Measurements from ENCODE around the gene TSHZ3.
A peak's percentile ranks its signal among the peaks of the same experiment; 100 is the strongest.

Gene TSHZ3

DNA sequence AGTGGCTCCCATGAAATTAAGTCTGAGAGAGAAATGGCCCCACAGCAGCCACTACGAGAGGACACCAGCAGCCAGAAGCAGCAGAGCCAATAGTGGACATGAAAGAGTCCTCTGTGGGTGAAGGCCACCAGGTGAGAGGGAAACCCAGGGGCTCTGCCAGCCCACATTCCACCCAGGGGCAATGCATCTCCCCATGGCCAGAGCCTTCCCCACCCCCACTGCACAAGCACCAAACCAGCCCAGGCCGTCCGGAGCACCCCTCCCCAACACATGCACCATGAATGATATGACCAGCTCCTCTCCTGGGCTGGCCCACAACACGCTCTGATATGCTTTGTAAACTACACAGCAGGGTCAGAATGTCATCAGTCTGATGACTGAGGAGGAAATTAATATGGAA is 66.9 kb downstream of the TSHZ3 start:
- DNase-seq = no peak

DNA sequence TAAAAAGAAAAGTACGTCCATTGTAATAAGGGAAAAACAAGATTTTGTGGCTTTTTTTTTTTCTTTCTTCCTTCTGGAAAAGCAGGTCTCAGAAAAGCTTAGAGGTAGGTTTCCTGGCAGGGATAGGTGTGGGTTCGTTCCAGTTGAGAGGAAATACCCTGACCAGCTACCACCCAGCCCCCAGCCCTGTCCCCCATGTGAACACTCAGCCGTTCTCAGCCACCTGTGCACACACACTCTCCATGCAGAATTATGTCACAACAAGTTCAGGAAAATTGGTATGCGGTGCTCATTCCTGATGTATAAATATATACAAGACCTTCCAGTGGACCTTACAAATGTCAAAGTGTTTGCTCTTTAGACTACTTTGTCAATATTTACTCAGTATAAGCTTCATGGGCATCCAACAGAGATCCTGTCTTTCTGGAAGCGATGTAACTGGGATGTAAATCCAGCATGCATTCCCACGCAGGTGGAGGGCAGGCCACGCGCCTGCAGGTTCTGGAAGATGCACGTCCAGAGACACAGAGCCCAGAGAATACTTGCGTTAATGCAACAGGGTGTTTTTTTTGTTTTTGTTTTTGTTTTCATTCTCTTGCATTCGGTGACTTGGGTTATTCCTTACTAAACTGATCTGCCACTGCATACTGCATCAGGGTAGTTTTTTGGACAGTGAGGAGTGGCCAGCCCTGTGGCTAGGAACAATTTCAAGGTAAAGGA is 68.8 kb downstream of the TSHZ3 start:
- DNase-seq = no peak

- no peak for DNase-seq
Measured at GRCh38 chr19:31279436-31279765, 69.8 kb downstream of the TSHZ3 start.

DNA sequence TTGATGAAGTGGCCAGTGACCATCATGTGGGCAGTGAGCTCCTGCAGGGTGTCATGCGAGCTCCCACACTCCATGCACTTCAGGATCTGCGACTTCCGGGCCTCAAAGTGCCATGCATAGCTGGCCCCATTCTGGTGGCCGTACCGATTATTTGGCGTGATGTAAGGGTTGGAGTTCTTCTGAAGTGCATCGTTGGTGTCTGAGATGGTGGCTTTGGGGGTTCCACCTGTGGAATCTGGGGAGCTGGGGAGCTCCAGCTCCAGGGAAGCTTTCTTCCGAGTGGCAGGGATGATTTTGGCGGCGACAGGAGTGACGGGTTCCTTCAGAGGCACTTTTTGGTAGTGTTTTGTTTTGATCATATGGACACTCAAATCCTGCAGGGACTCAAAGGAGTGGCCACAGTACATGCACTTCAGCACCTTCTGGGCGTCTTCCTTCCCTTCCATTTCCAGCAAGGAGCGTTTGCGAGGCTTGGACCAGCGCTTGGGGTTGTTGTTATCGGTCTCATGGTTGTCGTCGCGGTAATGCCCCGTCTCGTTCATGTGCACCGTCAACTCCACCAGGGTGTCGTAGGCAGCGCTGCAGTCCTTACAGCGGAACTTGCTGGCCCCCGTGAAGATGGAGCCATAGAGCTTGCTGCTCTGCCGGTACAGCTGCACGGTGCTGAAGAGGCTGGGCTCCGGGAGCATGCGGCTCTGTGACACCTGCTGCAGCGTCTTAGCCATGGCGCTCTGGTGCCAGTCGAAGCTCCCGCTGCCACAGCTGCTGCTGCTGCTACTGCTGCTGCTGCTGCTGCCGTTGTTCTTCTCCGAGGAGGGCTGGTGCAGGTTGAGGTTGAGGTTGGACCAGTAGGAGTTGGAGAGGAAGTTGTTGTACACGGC is 70.4 kb downstream of the TSHZ3 start:
- no peak for DNase-seq

GRCh38 chr19:31277516-31277915 is 71.7 kb downstream of the TSHZ3 start:
- DNase-seq = no peak

DNA sequence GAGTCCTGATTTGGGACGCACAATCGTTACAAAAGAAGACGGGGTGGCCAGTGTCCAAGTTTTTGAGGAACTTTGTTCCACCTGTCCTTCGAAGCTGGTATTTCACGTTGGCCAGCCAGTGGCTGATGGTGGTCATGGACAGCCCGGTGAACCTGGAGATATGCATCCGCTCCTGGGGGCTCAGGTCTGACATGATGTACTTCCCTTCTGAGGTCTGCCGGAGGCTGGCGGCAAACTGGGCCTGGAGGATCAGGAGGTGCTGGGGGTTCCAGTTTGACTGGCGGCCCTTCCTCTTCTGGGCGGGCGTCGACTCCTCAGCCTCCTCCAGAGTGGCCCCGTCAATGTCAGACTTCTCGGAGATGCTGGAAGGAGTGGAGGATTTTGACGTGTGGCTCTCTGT is 72.4 kb downstream of the TSHZ3 start:
- no peak for DNase-seq

GRCh38 chr19:31275068-31275334 is 74.2 kb downstream of the TSHZ3 start:
- no peak for DNase-seq

GRCh38 chr19:31274251-31275067 is 74.8 kb downstream of the TSHZ3 start:
- DNase-seq = no peak

GRCh38 chr19:31272583-31273106 is 76.6 kb downstream of the TSHZ3 start:
- no peak for DNase-seq

- no peak for DNase-seq
Measured at GRCh38 chr19:31271306-31271911, 77.8 kb downstream of the TSHZ3 start.

DNA sequence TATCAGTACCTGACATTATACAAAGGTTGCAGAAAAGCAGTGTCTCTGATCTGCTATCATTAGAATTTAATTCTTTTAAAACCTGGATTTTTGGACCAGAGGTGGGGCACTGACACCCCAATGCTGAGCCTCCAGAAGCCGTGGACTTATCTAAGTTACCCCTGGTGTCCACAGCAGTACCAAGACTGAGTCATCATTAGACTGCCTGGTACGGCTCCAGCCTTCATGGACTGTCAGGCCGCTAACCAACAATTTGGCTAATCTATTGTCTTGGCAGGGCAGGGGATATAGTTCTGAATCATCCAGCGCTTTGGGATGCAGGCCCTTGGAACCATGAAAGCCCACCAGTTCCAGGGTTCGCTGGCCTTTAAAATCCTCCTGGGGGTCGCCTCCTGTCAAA is 78.3 kb downstream of the TSHZ3 start:
- peak; percentile 41 for DNase-seq

GRCh38 chr19:31269425-31270127 is 79.7 kb downstream of the TSHZ3 start:
- DNase-seq = no peak

- no peak for DNase-seq
Measured at GRCh38 chr19:31268751-31269383, 80.4 kb downstream of the TSHZ3 start.

- DNase-seq = no peak
Measured at GRCh38 chr19:31266731-31267130, 82.5 kb downstream of the TSHZ3 start.

GRCh38 chr19:31266196-31266595 is 83.0 kb downstream of the TSHZ3 start:
- no peak for DNase-seq

GRCh38 chr19:31264041-31264778 is 85.0 kb downstream of the TSHZ3 start:
- no peak for DNase-seq

DNA sequence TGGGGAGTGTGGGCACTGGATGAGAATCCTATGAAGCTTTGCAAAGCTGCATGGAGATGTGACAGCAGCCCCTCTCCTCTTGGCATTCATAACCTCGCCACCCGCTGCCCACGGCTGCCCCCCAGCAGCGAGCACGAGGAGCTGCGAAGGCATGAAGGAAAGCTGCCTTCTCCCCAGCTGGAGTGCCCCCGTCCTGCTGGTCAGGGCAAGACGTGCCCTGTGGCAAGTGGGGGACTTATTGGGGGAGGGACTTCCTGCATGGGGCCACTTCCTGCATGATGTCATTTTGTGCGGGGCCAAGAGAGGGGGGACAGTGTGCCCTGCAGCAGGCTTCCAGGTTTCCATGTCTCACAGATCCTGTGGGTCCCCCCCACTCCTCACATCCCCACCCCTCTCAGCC is 85.9 kb downstream of the TSHZ3 start:
- no peak for DNase-seq

GRCh38 chr19:31262725-31263191 is 86.5 kb downstream of the TSHZ3 start:
- DNase-seq = no peak

GRCh38 chr19:31261603-31262212 is 87.5 kb downstream of the TSHZ3 start:
- DNase-seq = peak; percentile 77

GRCh38 chr19:31261019-31261602 is 88.1 kb downstream of the TSHZ3 start:
- no peak for DNase-seq
